ENCODE measurements around the gene STX5.
A peak's percentile ranks its signal among the peaks of the same experiment; 100 is the strongest.

- peak; percentile 93 to 96 for TF ChIP-seq POLR2A (IDR thresholded peaks at IDR 0.05)
- TF ChIP-seq CTCF (IDR thresholded peaks at IDR 0.05 in 4 of 5, conservative IDR thresholded peaks at IDR 0.05 in 1 of 5), result peak in 1 of 5 experiments; percentile 13
Observed at GRCh38 chr11:62855571-62856332, 23.9 kb upstream of the STX5 start.
